T-helper 17 cell (primary cell): ENCODE data around the gene TARBP2. TPM values are rescaled to one million over a fixed set of nuclear protein-coding genes. Genes with fewer than 3 reads are reported as not detected.
"Not testable (repeated sequence)": the region's sequence is repeated elsewhere in the genome, so short reads cannot be mapped to it uniquely, and the experiment has no call there.

Experiments
- ATAC-seq: fragments of 150-1000 bp; cut with Tn5 transposase; 2 replicates; pipeline ENCODE4 v1.10.0; 2021; ENCODE audit warnings: mild to moderate bottlenecking, moderate library complexity
- DNase-seq, 3 donors: peaks; one replicate each; pipeline versions ENCODE4 v3.0.0 to v3.0.0-alpha.2; 2020 to 2021
- H3K9me3 ChIP-seq: one replicate; pipeline ENCODE4 v1.7.0; 2013; ENCODE audit warnings: low read length, mild to moderate bottlenecking; ENCODE audit not compliant: control insufficient read depth, poor library complexity, severe bottlenecking
- H3K27ac Mint-ChIP-seq: one replicate; pipeline ENCODE4 v1.8.0; 2022; ENCODE audit warnings: mild to moderate bottlenecking, moderate library complexity, mixed read lengths
- H3K27me3 Mint-ChIP-seq: one replicate; pipeline ENCODE4 v1.8.0; 2022; ENCODE audit warnings: mixed read lengths
- H3K36me3 Mint-ChIP-seq: one replicate; pipeline ENCODE4 v1.8.0; 2022; ENCODE audit warnings: low read depth, mixed read lengths
- H3K4me1 Mint-ChIP-seq: one replicate; pipeline ENCODE4 v1.8.0; 2022; ENCODE audit warnings: mild to moderate bottlenecking, mixed read lengths
- H3K4me3 Mint-ChIP-seq: one replicate; pipeline ENCODE4 v1.8.0; 2022; ENCODE audit warnings: mild to moderate bottlenecking, moderate library complexity, mixed read lengths
- total RNA-seq, 4 donors: library from RNA in 2 of 4; stranded (reverse) in 2 of 4; gene quantifications; one replicate each; pipeline ENCODE4 v1.2.3 and lab custom pipeline; 2022 to 2026

Gene TARBP2
- total RNA-seq, 2 donors from 2014 or later, result 28.4 to 29.3 TPM

DNA sequence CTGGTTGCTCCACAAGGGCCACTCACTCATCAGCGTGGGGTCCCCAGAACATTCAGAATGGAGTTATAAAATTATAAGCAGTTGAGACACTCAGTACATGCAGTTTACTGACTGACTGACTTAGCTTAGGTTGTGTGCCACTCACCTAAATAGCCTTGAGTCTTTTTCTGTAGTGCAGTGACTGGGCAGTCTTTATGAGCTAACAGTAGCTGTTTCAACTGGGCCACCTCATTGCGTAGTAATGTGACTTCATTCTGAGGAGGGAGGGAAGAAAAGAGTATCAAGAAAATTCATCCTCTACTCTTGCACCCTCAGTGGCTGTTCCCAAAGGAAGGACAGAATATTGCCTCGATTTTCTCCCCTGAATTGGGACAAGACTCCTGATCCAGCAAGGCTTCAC, 22.0 kb downstream of the TARBP2 start:
- no peaks in the 10 kb centered on the region for H3K9me3 ChIP-seq
- Mint-ChIP-seq H3K27me3 (no peaks in the 10 kb centered on the region), H3K4me1 (peaks cover 6% of the 10 kb centered on the region), H3K4me3 (no peak overlapping the region), H3K27ac (no peak overlapping the region), H3K36me3 (peaks cover 10% of the 10 kb centered on the region)
- no peak for ATAC-seq
- DNase-seq, result no peak

- H3K27me3 Mint-ChIP-seq, result no peaks in the 10 kb centered on the region
- DNase-seq, result no peak
- no peak overlapping the region for H3K4me3 Mint-ChIP-seq
- H3K36me3 Mint-ChIP-seq, result peaks cover 10% of the 10 kb centered on the region
- no peak for ATAC-seq
- H3K27ac Mint-ChIP-seq, result no peak overlapping the region
- H3K9me3 ChIP-seq, result no peaks in the 10 kb centered on the region
- H3K4me1 Mint-ChIP-seq, result peaks cover 6% of the 10 kb centered on the region
Observed at GRCh38 chr12:53524476-53524875, 23.4 kb downstream of the TARBP2 start.

DNA sequence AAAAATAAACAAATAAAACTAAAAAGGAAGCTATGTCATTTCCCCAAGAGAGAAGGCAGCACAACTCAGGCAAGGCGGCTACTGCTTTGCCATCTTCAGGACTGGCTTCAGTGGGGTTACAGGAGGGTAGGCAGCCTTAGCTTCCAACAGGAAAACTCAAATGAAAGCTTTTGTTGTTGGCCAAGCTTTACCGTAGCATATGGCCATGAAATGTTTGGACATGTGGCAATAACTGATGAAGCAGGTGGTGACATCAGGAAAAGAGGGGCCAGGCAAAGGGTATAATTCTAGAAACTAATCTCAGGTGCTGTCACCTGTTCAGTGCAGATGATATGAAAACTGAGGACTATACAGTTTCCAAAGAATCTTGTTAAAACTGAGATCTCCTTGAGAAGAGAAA, 29.0 kb downstream of the TARBP2 start:
- no peak overlapping the region for H3K27ac Mint-ChIP-seq
- no peak overlapping the region for H3K4me3 Mint-ChIP-seq
- peaks cover 8% of the 10 kb centered on the region for H3K36me3 Mint-ChIP-seq
- H3K27me3 Mint-ChIP-seq, result no peaks in the 10 kb centered on the region
- H3K4me1 Mint-ChIP-seq, result peaks cover 2% of the 10 kb centered on the region
- ATAC-seq (no peak), DNase-seq (no peak)
- no peaks in the 10 kb centered on the region for H3K9me3 ChIP-seq

DNA sequence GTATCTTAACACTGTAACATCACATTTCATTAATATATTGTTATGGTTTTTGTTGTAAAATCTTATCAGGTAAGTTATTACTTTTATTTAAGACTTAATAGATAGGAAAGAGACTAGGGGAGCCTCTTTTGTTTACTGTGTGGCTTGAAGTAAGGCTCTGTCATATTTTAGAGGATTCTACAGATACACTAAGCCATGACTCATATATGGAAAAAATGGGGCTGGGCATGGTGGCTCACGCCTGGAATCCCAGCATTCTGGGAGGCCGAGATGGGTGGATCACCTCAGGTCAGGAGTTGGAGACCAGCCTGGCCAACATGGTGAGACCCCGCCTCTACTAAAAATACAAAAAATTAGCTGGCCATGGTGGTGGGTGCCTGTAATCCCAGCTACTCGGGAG, 29.8 kb downstream of the TARBP2 start:
- H3K9me3 ChIP-seq, result no peaks in the 10 kb centered on the region
- no peak overlapping the region for H3K27ac Mint-ChIP-seq
- no peak for ATAC-seq
- H3K27me3 Mint-ChIP-seq, result no peaks in the 10 kb centered on the region
- no peak for DNase-seq
- H3K4me3 Mint-ChIP-seq, result no peak overlapping the region
- H3K36me3 Mint-ChIP-seq, result peaks cover 10% of the 10 kb centered on the region
- peaks cover 2% of the 10 kb centered on the region for H3K4me1 Mint-ChIP-seq

DNA sequence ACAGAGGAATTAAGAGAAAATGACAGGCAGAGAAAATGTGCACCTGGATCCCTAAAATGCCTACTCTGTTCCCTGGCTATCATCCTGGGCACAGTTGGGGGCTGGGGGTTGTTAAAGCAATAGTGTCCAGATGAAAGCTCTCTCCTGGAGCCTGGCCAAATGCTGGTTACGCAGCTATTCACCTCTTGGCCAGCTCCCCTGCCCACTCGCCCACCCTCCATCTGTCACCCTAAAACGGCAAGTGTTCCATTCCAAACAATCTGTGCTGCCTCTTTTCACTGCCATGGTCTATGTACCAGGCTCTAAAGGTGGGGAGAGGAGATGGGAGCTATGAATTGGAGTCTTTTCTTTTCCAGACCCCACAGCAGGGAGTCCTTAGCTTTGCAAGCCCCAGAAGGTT, 30.9 kb downstream of the TARBP2 start:
- H3K9me3 ChIP-seq, result no peaks in the 10 kb centered on the region
- Mint-ChIP-seq H3K27me3 (no peaks in the 10 kb centered on the region), H3K4me3 (no peak overlapping the region), H3K36me3 (peaks cover 10% of the 10 kb centered on the region), H3K4me1 (peaks cover 2% of the 10 kb centered on the region), H3K27ac (no peak overlapping the region)
- DNase-seq, result no peak
- ATAC-seq, result no peak

GRCh38 chr12:53532524-53533445, 31.7 kb downstream of the TARBP2 start:
- no peak for DNase-seq
- ATAC-seq, result no peak
- no peak overlapping the region for H3K4me3 Mint-ChIP-seq
- peaks cover 10% of the 10 kb centered on the region for H3K36me3 Mint-ChIP-seq
- no peaks in the 10 kb centered on the region for H3K27me3 Mint-ChIP-seq
- peaks cover 2% of the 10 kb centered on the region for H3K4me1 Mint-ChIP-seq
- H3K27ac Mint-ChIP-seq, result no peak overlapping the region
- H3K9me3 ChIP-seq, result no peaks in the 10 kb centered on the region

GRCh38 chr12:53533471-53533870, 32.4 kb downstream of the TARBP2 start:
- Mint-ChIP-seq H3K27ac (no peak overlapping the region), H3K27me3 (no peaks in the 10 kb centered on the region), H3K4me3 (no peak overlapping the region), H3K36me3 (peaks cover 10% of the 10 kb centered on the region), H3K4me1 (peaks cover 2% of the 10 kb centered on the region)
- DNase-seq (no peak), ATAC-seq (no peak)
- H3K9me3 ChIP-seq, result no peaks in the 10 kb centered on the region

- Mint-ChIP-seq H3K4me3 (no peak overlapping the region), H3K27me3 (no peaks in the 10 kb centered on the region), H3K4me1 (peaks cover 2% of the 10 kb centered on the region), H3K36me3 (peaks cover 8% of the 10 kb centered on the region), H3K27ac (no peak overlapping the region)
- ATAC-seq (no peak), DNase-seq (no peak)
- no peaks in the 10 kb centered on the region for H3K9me3 ChIP-seq
Observed at GRCh38 chr12:53536962-53537361, 35.9 kb downstream of the TARBP2 start.

GRCh38 chr12:53538209-53538689, 37.2 kb downstream of the TARBP2 start:
- ATAC-seq (no peak), DNase-seq (no peak)
- Mint-ChIP-seq H3K36me3 (peaks cover 6% of the 10 kb centered on the region), H3K27ac (no peak overlapping the region), H3K4me1 (peaks cover 2% of the 10 kb centered on the region), H3K4me3 (no peak overlapping the region), H3K27me3 (no peaks in the 10 kb centered on the region)
- H3K9me3 ChIP-seq, result no peaks in the 10 kb centered on the region

- H3K4me1 Mint-ChIP-seq, result peaks cover 8% of the 10 kb centered on the region
- peaks cover 3% of the 10 kb centered on the region for H3K36me3 Mint-ChIP-seq
Observed at GRCh38 chr12:53539526-53539925, 38.4 kb downstream of the TARBP2 start.

GRCh38 chr12:53543539-53543938, 42.5 kb downstream of the TARBP2 start:
- H3K27ac Mint-ChIP-seq, result peak overlapping the region; percentile 75
- no peaks in the 10 kb centered on the region for H3K36me3 Mint-ChIP-seq
- H3K9me3 ChIP-seq, result no peaks in the 10 kb centered on the region
- H3K4me1 Mint-ChIP-seq, result peaks cover 8% of the 10 kb centered on the region
- no peaks in the 10 kb centered on the region for H3K27me3 Mint-ChIP-seq
- ATAC-seq, result peak; percentile 98
- H3K4me3 Mint-ChIP-seq, result no peak overlapping the region
- DNase-seq, result peak in 1 of 3 donors; percentile 16

More at GRCh38 chr12:53539526-53539925, 38.4 kb downstream of the TARBP2 start:
- H3K27ac Mint-ChIP-seq, result no peak overlapping the region
- no peak overlapping the region for H3K4me3 Mint-ChIP-seq
- DNase-seq (no peak), ATAC-seq (no peak)
- H3K9me3 ChIP-seq, result no peaks in the 10 kb centered on the region
- H3K27me3 Mint-ChIP-seq, result no peaks in the 10 kb centered on the region

- not testable (repeated sequence) for H3K36me3 Mint-ChIP-seq, ATAC-seq, H3K27me3 Mint-ChIP-seq, H3K9me3 ChIP-seq, H3K27ac Mint-ChIP-seq, H3K4me3 Mint-ChIP-seq, DNase-seq
- peaks cover 12% of the 10 kb centered on the region for H3K4me1 Mint-ChIP-seq
Observed at GRCh38 chr12:53548354-53548753, 47.3 kb downstream of the TARBP2 start.

DNA sequence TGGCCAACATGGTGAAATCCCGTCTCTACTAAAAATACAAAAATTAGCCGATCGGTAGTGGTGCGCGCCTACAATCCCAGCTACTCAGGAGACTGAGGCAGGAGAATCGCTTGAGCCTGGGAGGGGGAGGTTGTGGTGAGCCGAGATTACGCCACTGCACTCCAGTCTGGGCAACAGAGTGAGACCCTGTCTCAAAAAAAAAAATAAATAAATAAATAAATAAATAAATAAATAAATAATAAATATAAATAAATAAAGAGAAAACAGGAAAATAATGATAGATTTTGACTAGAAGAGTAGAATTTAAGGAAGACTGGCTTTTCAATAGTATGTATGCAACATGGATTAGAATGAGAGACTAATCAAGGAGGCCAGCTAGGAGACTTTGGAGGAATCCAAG, 49.0 kb downstream of the TARBP2 start:
- ATAC-seq, H3K27ac Mint-ChIP-seq: not testable (repeated sequence)

DNA sequence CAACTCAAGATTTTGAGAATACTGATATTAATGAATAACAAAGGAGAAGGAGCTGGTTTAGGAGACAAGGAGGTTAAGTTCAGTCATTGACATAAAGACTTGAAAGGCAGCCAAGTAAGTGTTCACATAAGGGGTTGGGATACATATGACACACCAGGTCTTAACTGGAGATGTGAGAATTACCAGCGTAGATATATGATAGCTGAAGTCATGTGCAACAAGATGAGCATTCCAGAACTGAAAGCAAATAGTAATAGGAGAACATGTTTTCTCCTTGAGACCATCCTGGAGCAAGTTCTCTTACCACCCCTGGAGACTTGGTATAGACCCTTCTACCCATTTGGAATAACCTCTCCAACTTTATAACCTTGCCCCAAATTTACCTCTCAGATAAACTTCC, 49.5 kb downstream of the TARBP2 start:
- ATAC-seq (no peak), DNase-seq (no peak)
- Mint-ChIP-seq H3K27ac (peak overlapping the region; percentile 76), H3K36me3 (peaks cover 2% of the 10 kb centered on the region), H3K27me3 (no peaks in the 10 kb centered on the region), H3K4me3 (no peak overlapping the region), H3K4me1 (peaks cover 9% of the 10 kb centered on the region)
- H3K9me3 ChIP-seq, result no peaks in the 10 kb centered on the region

More for the DNA sequence above, 49.0 kb downstream of the TARBP2 start:
- H3K4me3 Mint-ChIP-seq, H3K4me1 Mint-ChIP-seq, DNase-seq, H3K36me3 Mint-ChIP-seq, H3K27me3 Mint-ChIP-seq, H3K9me3 ChIP-seq: not testable (repeated sequence)
